ENCODE results near the gene SLC1A2.

- TF ChIP-seq, protein P1, sequence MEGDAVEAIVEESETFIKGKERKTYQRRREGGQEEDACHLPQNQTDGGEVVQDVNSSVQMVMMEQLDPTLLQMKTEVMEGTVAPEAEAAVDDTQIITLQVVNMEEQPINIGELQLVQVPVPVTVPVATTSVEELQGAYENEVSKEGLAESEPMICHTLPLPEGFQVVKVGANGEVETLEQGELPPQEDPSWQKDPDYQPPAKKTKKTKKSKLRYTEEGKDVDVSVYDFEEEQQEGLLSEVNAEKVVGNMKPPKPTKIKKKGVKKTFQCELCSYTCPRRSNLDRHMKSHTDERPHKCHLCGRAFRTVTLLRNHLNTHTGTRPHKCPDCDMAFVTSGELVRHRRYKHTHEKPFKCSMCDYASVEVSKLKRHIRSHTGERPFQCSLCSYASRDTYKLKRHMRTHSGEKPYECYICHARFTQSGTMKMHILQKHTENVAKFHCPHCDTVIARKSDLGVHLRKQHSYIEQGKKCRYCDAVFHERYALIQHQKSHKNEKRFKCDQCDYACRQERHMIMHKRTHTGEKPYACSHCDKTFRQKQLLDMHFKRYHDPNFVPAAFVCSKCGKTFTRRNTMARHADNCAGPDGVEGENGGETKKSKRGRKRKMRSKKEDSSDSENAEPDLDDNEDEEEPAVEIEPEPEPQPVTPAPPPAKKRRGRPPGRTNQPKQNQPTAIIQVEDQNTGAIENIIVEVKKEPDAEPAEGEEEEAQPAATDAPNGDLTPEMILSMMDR (IDR thresholded peaks at IDR 0.05): no peak
- TF ChIP-seq POLR2A (IDR thresholded peaks at IDR 0.05): no peak
Observed at GRCh38 chr11:35414776-35415175, 4.6 kb downstream of the SLC1A2 start.

Data from lower leg skin (tissue), 3 donors.